GM13976 (cell line): ENCODE measurements around the gene DCDC1.
"Not testable (repeated sequence)": the region's sequence is repeated elsewhere in the genome, so short reads cannot be mapped to it uniquely, and the experiment has no call there.

Source experiments
- DNase-seq: peaks from one replicate; pipeline ENCODE4 v3.0.0; 2012; ENCODE audit warnings: low spot score
- CTCF ChIP-seq: IDR thresholded peaks from 2 replicates; pipeline ENCODE4 v1.5.1; 2012; ENCODE audit warnings: borderline replicate concordance, mild to moderate bottlenecking; ENCODE audit not compliant: insufficient read depth; ENCODE audit errors: extremely low read depth, missing control alignments, control extremely low read depth
- in situ Hi-C: fragments of 300-500 bp; cut with MboI; formaldehyde crosslinking; loops from one replicate; pipeline ENCODE4 v1.12.0; 2022; ENCODE audit warnings: low sequenced_read_pairs, mixed read lengths, inconsistent platforms; ENCODE audit not compliant: unreplicated experiment

DCDC1 gene

GRCh38 chr11:31303644-31304180 is 65.8 kb downstream of the DCDC1 start:
- DNase-seq, result no peak
- TF ChIP-seq CTCF, result no peak
- in situ Hi-C loops, result no loop called here

GRCh38 chr11:31301549-31302510 is 67.7 kb downstream of the DCDC1 start:
- DNase-seq, result no peak
- in situ Hi-C loops, result no loop called here
- no peak for TF ChIP-seq CTCF

GRCh38 chr11:31295308-31295707 is 74.2 kb downstream of the DCDC1 start:
- no peak for TF ChIP-seq CTCF
- in situ Hi-C loops, result no loop called here
- no peak for DNase-seq

GRCh38 chr11:31273527-31273926 is 96.0 kb downstream of the DCDC1 start:
- in situ Hi-C loops, DNase-seq: not testable (repeated sequence)

- no peak for DNase-seq
- in situ Hi-C loops, result no loop called here
- no peak for TF ChIP-seq CTCF
These were observed 101.8 kb downstream of the DCDC1 start for GRCh38 chr11:31267720-31268119.

GRCh38 chr11:31264834-31265233 is 104.7 kb downstream of the DCDC1 start:
- in situ Hi-C loops, result no loop called here
- no peak for TF ChIP-seq CTCF
- DNase-seq, result no peak

GRCh38 chr11:31262761-31263160 is 106.8 kb downstream of the DCDC1 start:
- TF ChIP-seq CTCF, result no peak
- no peak for DNase-seq
- in situ Hi-C loops, result no loop called here
